GM18951 (cell line): ENCODE measurements around the gene APEH.
A peak's percentile ranks its signal among the peaks of the same experiment; 100 is the strongest.

Experiments used
- POLR2A ChIP-seq: IDR thresholded peaks from 4 replicates; pipeline ENCODE4 v1.6.1; 2011; ENCODE audit warnings: mild to moderate bottlenecking; ENCODE audit not compliant: insufficient read length, insufficient read depth; ENCODE audit errors: extremely low read depth
- in situ Hi-C: fragments of 300-500 bp; cut with MboI; formaldehyde crosslinking; loops from one replicate; pipeline ENCODE4 v1.12.0; 2022; ENCODE audit warnings: low sequenced_read_pairs, mixed read lengths, inconsistent platforms; ENCODE audit not compliant: unreplicated experiment

APEH gene

GRCh38 chr3:49722896-49723295 lies 48.7 kb downstream of the APEH start:
- in situ Hi-C loops = no loop called here
- TF ChIP-seq POLR2A = no peak

- in situ Hi-C loops = no loop called here
Observed at GRCh38 chr3:49723296-49723627, 49.1 kb downstream of the APEH start.

GRCh38 chr3:49723628-49724551 lies 49.7 kb downstream of the APEH start, which contains the start of gene GMPPB:
Gene GMPPB (minus strand): TSS chr3:49723951. CDS start chr3:49723726, 225 bp downstream.
- TF ChIP-seq POLR2A = peak; percentile 83
- in situ Hi-C loops = no loop called here

More at GRCh38 chr3:49723296-49723627, 49.1 kb downstream of the APEH start:
- TF ChIP-seq POLR2A = no peak

GRCh38 chr3:49724586-49724985 lies 50.4 kb downstream of the APEH start:
- no peak for TF ChIP-seq POLR2A
- in situ Hi-C loops = no loop called here

GRCh38 chr3:49725906-49726681 lies 51.9 kb downstream of the APEH start:
- in situ Hi-C loops = no loop called here
- no peak for TF ChIP-seq POLR2A

GRCh38 chr3:49727154-49727923 lies 53.2 kb downstream of the APEH start:
- TF ChIP-seq POLR2A = no peak
- in situ Hi-C loops = no loop called here

GRCh38 chr3:49727924-49728361 lies 53.8 kb downstream of the APEH start:
- in situ Hi-C loops = no loop called here
- no peak for TF ChIP-seq POLR2A

GRCh38 chr3:49729966-49730609 lies 55.9 kb downstream of the APEH start:
- TF ChIP-seq POLR2A = no peak
- in situ Hi-C loops = no loop called here

- no peak for TF ChIP-seq POLR2A
- in situ Hi-C loops = no loop called here
Observed at GRCh38 chr3:49732597-49732996, 58.4 kb downstream of the APEH start.

GRCh38 chr3:49733551-49733950 lies 59.4 kb downstream of the APEH start:
- in situ Hi-C loops = no loop called here
- no peak for TF ChIP-seq POLR2A
